ENCODE measurements around the gene PSME1.

The PSME1 gene

DNA sequence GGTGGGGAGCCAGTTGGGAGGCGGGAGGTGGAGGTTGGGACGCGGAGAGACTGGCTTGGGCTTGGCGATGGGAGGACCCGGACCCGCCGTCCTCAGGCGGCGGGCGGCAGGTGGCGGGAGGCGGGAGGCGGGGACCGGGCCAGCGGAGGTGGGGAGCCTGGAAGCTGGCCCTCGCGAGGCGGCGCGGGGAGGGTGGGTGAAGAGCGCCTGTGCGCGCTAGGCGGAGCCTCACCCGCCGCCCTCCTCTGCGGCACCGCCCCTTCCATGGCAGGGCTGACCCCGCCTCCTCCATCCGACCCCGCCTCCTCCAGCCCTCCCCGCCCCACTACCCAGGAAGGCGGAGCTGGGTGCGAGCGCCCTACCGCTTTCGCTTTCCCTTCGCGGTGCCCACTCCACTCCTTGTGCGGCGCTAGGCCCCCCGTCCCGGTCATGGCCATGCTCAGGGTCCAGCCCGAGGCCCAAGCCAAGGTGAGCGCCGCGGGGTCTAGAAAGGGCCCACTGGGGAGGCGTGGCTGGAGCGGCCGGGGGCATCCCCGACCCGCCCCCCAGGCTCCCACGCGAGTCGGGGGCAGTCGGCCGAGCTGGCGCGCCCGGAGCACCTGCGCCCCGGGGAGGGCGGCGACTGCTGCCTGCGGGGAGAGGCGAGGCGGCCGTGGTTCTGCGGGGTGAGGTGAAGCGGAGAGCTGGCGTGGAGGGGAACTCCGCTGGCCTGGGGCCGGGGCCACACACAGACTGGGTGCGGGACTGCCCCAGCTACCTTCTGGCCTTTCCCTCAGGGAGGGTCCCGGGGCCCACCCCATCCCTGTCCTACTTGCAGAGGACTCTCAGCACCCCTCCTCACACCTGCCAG lies at the start of gene PSME1:
Gene PSME1, plus strand, starts transcription at position 361 of the 850 bp plus-strand sequence. Its CDS starts 69 bp downstream, at position 430.
- peak; percentile 83 for DNase-seq (ENCODE audit: low read depth)

GRCh38 chr14:24087004-24087403 lies 49.0 kb upstream of the PSME1 start:
- no peak for DNase-seq (ENCODE audit: low read depth)

- DNase-seq (ENCODE audit: low read depth): no peak
Measured at GRCh38 chr14:24088095-24088494, 47.9 kb upstream of the PSME1 start.

DNA sequence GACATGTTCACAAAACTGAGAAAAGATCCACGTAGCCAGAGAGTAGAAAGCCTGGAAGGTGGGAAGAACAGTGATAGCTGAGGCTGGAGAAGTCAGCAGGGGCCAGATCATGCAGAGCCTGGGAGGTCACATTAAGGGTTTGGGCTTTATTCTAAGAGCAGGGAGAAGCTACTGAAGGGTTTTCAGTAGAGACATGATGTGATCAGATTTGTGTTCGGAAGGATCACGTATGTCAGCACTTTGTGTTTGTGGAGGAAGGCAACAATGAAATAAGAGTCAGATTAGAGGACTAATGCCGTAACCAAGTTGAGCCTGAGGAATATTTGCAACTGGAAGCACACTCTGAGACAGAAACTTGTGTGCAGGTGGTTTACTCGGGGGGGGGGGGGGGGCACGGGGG lies 46.1 kb upstream of the PSME1 start:
- DNase-seq (ENCODE audit: low read depth): no peak

DNA sequence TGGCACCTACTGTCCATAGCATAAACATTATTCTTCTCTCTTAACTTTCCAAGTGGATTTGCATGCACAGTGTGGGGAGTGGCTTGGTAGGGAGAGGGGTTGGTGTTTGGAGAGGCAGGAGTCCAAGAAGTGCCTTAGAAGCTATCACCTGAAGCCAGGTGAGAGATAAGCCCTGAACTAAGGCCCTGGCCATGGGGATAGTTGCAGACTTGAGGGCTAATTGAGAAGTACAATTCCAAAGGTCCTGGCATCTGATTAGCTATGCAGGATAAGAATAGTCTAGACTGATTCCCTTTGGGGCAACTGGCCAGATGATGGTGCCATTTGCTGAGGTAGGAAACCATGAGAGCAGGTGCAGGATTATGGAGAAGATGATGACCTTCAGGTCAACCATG lies 43.9 kb upstream of the PSME1 start:
- no peak for DNase-seq (ENCODE audit: low read depth)

- DNase-seq (ENCODE audit: low read depth): peak; percentile 69
Measured at GRCh38 chr14:24092505-24093206, 43.3 kb upstream of the PSME1 start.

- no peak for DNase-seq (ENCODE audit: low read depth)
Measured at GRCh38 chr14:24093207-24093900, 42.6 kb upstream of the PSME1 start.

GRCh38 chr14:24093901-24094840 lies 41.8 kb upstream of the PSME1 start, which contains the start of gene PCK2:
PCK2 (plus strand) TSS chr14:24094311; CDS start chr14:24094406, 95 bp downstream.
- peak; percentile 95 for DNase-seq (ENCODE audit: low read depth)

DNA sequence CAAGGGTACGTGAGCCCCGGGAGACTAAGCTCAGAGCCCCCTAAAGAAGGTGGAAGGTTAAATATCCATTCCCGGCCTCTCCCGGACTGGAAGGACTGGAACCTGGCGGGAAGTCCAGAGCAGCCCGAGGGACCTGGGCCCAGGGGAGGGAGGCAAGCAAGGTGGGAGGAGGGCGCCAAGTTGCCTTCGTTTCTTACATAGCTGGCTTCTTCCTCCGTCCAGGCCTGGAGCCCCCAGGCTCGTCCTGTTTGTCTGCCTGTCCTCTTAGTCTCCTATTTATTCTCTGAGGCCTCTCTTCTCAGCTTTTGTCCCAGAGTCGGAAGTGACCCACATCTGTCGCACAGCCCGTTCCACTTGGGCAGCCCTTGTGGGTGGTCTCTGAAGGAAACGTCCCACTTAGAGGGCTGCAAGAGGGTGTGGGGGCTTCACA lies 41.1 kb upstream of the PSME1 start:
- DNase-seq (ENCODE audit: low read depth): no peak

- peak; percentile 48 for DNase-seq (ENCODE audit: low read depth)
Measured at GRCh38 chr14:24095271-24096068, 40.5 kb upstream of the PSME1 start.

DNA sequence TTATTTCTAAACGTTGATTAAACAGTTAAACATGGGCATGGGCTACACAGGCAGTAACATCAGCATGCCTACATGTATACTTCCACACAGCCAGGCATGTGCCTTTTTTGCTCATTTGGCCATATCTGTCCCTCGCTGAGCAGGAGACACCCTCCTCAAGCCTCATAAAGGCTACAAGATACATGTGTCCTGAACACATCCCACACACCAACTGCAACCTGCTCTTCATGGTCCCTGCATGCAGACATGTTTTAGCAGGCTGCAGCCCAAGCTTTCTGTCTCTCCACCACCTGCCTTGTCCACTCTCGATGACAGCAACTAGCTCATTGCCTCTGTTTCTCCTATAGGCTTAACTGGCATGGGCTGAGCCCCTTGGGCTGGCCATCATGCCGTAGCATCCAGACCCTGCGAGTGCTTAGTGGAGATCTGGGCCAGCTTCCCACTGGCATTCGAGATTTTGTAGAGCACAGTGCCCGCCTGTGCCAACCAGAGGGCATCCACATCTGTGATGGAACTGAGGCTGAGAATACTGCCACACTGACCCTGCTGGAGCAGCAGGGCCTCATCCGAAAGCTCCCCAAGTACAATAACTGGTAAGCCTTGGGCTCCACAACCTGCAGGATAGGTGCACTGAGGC lies 39.3 kb upstream of the PSME1 start:
- no peak for DNase-seq (ENCODE audit: low read depth)

- DNase-seq (ENCODE audit: low read depth): no peak
Measured at GRCh38 chr14:24098229-24098926, 37.6 kb upstream of the PSME1 start.

GRCh38 chr14:24098927-24099813 lies 36.8 kb upstream of the PSME1 start:
- DNase-seq (ENCODE audit: low read depth): no peak

DNA sequence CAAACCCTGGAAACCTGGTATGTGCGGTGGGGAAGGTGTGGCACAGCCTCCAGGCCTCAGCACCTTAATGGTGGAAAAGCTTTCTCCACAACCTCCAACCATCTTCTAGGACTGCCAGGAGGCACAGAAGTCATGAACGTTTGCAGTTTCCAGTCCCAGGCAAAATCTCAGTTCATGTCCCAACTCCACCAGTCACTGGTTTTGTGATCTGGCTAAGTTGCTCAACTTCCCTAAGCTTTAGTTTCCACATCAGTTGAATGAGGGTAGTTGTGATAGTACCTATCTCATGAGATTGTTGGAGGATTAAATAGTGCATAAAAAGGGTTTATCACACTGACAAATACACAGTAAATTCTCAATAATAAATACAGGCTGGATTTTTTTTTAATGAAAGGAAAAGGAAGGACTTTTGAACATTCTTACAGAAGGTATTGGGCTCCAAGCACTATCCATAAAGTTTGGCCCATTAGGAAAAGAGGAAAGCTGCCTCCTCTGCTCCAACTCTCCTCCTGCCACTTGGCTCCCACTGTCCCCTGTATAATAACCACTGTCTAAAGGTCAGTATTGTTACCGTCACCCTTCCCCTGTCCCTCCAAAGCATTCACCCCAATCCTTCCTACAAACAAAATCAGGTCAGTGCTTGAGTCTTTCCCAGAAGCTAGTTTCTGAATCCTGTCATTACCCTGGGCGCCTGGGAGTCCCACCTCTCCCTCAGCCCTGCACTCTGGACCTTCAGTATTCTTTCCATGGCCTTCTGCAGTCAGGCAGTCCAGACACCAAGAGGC lies 35.6 kb upstream of the PSME1 start:
- no peak for DNase-seq (ENCODE audit: low read depth)

GRCh38 chr14:24100982-24101494 lies 35.0 kb upstream of the PSME1 start:
- no peak for DNase-seq (ENCODE audit: low read depth)

DNA sequence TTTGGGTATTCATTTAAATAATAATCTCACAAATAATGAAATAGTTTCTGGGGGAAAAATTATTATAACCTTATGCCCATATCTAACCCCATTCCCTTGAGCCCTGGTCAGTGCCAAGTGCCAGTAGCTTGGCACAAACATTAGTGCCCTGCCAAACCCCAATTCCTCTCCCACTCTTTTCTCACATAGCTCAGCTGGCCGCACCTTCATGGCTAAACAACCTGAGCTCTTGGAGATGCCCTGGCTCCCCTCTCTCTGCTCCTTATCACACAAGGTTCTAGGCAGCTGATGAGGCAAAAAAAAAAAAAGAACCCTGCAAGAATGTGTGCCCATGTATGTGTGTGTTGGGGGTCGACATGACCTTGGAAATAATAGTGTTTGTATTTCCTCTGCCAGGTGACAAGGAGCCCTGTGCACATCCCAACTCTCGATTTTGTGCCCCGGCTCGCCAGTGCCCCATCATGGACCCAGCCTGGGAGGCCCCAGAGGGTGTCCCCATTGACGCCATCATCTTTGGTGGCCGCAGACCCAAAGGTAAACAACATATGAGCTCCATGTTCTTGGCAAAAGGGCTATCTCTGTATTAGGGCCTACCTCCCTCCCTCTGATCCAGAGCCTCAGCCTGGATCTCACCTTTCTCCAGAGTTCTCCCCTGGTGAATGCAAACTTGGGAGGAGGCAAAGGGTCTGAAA lies 33.5 kb upstream of the PSME1 start:
- DNase-seq (ENCODE audit: low read depth): no peak

DNA sequence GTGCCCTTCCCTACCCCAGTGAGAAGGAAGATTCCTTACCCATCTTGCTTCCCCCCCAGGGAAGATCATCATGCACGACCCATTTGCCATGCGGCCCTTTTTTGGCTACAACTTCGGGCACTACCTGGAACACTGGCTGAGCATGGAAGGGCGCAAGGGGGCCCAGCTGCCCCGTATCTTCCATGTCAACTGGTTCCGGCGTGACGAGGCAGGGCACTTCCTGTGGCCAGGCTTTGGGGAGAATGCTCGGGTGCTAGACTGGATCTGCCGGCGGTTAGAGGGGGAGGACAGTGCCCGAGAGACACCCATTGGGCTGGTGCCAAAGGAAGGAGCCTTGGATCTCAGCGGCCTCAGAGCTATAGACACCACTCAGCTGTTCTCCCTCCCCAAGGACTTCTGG lies 32.5 kb upstream of the PSME1 start:
- no peak for DNase-seq (ENCODE audit: low read depth)
